Measurements from ENCODE around the gene SLC51A. TPM values are rescaled to one million over a fixed set of nuclear protein-coding genes. Genes with fewer than 3 reads are reported as not detected.

SLC51A gene
- total and polyA plus RNA-seq, 10 donors, result 0.30 to 14.6 (median 3.4) TPM

DNA sequence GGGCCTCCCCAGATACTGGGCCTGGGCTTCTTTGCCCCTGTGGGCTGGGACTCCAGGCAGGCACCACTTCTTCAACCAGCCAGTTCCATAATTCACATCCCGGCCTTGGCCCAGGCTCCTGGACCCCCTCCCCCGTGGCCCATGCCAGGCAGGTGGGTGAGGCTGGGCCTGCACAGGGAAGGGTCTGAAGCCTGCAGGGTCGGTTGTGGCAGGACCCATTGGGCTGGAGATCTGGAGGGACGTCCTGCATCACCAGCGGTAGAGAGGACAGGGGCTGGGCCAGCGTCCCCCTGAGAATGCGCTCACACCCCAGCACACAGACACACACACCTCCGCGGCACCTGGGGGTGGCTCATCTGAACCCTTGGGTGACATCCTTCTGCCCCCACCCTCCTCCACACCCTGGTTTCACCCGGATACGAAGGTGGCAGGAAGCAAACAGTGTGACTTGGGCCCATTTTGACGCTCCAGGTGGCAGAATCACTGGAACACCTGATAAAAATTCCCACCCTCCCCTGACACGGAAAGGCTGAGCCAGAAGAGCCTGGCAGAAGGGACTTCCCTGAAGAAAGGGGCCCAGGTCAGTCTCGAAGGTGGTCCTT, 20.6 kb upstream of the SLC51A start:
- intact Hi-C loops (cut with DNase I; ENCODE audit: low total_unique reads), result loop anchor here (2.0 kb wide), 1 partner anchor 123 kb away; no protein-coding TSS in a partner anchor
- Histone ChIP-seq H3K27ac (peak overlapping the region in 2 of 8 donors; percentile 42 to 93), H3K36me3 (no peaks in the 10 kb centered on the region), H3K4me1 (peaks cover 6 to 62% (median 39%) of the 10 kb centered on the region in 6 donors), H3K4me3 (no peak overlapping the region), H3K27me3 (replicated peaks in 1 of 7) (no peaks in the 10 kb centered on the region), H3K9me3 (no peaks in the 10 kb centered on the region)
- DNase-seq, result peak; percentile 72
- TF ChIP-seq POLR2AphosphoS5 (IDR thresholded peaks at IDR 0.05) (no peak), POLR2A (IDR thresholded peaks at IDR 0.05) (no peak)
- TF ChIP-seq, protein P1, sequence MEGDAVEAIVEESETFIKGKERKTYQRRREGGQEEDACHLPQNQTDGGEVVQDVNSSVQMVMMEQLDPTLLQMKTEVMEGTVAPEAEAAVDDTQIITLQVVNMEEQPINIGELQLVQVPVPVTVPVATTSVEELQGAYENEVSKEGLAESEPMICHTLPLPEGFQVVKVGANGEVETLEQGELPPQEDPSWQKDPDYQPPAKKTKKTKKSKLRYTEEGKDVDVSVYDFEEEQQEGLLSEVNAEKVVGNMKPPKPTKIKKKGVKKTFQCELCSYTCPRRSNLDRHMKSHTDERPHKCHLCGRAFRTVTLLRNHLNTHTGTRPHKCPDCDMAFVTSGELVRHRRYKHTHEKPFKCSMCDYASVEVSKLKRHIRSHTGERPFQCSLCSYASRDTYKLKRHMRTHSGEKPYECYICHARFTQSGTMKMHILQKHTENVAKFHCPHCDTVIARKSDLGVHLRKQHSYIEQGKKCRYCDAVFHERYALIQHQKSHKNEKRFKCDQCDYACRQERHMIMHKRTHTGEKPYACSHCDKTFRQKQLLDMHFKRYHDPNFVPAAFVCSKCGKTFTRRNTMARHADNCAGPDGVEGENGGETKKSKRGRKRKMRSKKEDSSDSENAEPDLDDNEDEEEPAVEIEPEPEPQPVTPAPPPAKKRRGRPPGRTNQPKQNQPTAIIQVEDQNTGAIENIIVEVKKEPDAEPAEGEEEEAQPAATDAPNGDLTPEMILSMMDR (IDR thresholded peaks at IDR 0.05 in 8 of 11, conservative IDR thresholded peaks at IDR 0.05 in 3 of 11), result no peak
- WGBS, 5 donors, result 81 to 92% (median 88%) methylated on average over 10 to 14 of the region's 14 CpGs

DNA sequence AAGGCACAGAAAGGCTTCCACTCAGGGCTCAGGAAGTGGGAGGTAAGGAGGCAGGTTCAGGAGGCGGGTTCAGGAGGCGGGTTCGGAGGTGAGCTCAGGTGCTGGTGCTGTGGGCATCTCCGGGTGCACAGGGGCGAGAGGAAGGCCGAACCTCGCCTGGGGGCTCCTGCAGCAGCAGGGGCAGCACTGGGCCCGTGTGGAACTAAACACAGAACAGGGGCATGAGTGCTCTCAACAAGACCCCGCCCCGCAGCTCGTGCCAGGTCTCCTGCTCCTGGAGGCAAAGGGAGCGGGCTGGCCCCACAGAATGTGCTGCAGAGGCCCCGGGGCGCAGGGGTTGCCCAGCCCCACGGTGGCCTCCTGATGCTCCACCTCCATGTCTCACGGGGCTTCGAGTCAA, 18.8 kb upstream of the SLC51A start:
- TF ChIP-seq, protein P1 (IDR thresholded peaks at IDR 0.05 in 8 of 11, conservative IDR thresholded peaks at IDR 0.05 in 3 of 11), result no peak
- no peak for TF ChIP-seq POLR2AphosphoS5 (IDR thresholded peaks at IDR 0.05)
- no peak for TF ChIP-seq POLR2A (IDR thresholded peaks at IDR 0.05)
- H3K36me3 ChIP-seq, result no peaks in the 10 kb centered on the region
- H3K9me3 ChIP-seq, result no peaks in the 10 kb centered on the region
- H3K27ac ChIP-seq, result no peak overlapping the region
- peaks cover 2 to 51% (median 27%) of the 10 kb centered on the region in 6 donors for H3K4me1 ChIP-seq
- H3K27me3 ChIP-seq (replicated peaks in 1 of 7), result no peaks in the 10 kb centered on the region
- no peak overlapping the region for H3K4me3 ChIP-seq
- intact Hi-C loops (cut with DNase I; ENCODE audit: low total_unique reads), result loop anchor here (2.0 kb wide), 1 partner anchor 125 kb away; no protein-coding TSS in a partner anchor
- DNase-seq, result peak; percentile 76
- 87 to 92% (median 89%) methylated on average over 14 to 17 of the region's 17 CpGs for WGBS, 5 donors

DNA sequence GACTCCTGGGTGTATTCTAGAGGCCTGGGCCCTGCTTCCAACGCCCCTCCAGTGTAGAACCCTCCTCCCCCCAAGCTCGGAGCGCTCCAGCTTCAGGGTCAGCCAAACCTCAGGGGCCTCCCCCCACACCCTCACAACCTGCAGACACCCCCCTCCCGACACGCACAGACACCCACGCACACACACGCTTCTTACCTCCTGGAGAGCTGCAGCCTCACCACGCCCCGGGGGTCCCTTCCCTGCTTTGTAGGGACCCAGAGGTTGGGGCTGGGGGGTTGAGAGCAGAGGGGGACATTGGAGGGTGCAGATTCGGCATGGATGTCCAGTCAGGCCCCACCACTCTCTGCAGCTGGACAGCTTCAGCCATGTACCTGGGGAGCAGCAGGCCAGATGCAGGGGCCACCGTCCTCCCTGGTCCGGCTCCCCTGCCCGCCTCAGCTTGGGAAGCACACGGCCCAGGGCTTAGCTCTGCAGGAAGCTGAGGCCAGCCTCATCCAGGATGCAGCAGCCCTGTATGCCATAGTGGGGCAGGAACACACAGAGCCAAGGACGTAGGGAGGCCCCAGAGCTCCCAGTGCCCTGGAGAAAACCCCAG, 18.2 kb upstream of the SLC51A start:
- TF ChIP-seq, protein P1 (IDR thresholded peaks at IDR 0.05 in 8 of 11, conservative IDR thresholded peaks at IDR 0.05 in 3 of 11), result no peak
- no peak for TF ChIP-seq POLR2AphosphoS5 (IDR thresholded peaks at IDR 0.05)
- no peak for TF ChIP-seq POLR2A (IDR thresholded peaks at IDR 0.05)

More for the DNA sequence above, 18.2 kb upstream of the SLC51A start:
- peaks cover 0 to 51% (median 26%) of the 10 kb centered on the region in 6 donors for H3K4me1 ChIP-seq
- intact Hi-C loops (cut with DNase I; ENCODE audit: low total_unique reads), result no loop called here
- no peaks in the 10 kb centered on the region for H3K27me3 ChIP-seq (replicated peaks in 1 of 7)
- no peaks in the 10 kb centered on the region for H3K9me3 ChIP-seq
- WGBS, 5 donors, result 83 to 94% (median 87%) methylated on average over 10 to 15 of the region's 15 CpGs
- DNase-seq, result peak; percentile 67
- H3K36me3 ChIP-seq, result no peaks in the 10 kb centered on the region
- H3K27ac ChIP-seq, result no peak overlapping the region
- no peak overlapping the region for H3K4me3 ChIP-seq

All from spleen (tissue), 11 donors.